ENCODE results near the gene PITPNC1. TPM values are rescaled to one million over a fixed set of nuclear protein-coding genes. Genes with fewer than 3 reads are reported as not detected.
A peak's percentile ranks its signal among the peaks of the same experiment; 100 is the strongest.

The PITPNC1 gene
- total RNA-seq, 1 experiment from 2014 or later: 37.5 TPM

- TF ChIP-seq CTCF (conservative IDR thresholded peaks at IDR 0.05): no peak
- Histone ChIP-seq H3K56ac (ENCODE audit: insufficient read length, low read depth, low read length) (no peak overlapping the region), H3K23ac (ENCODE audit: insufficient read length, low read depth, low read length) (no peak overlapping the region), H2BK12ac (ENCODE audit: insufficient read length, low read depth, low read length) (no peak overlapping the region), H3K9me3 (ENCODE audit: control insufficient read depth, low read depth, low read length) (no peaks in the 10 kb centered on the region), H2BK15ac (ENCODE audit: low read depth, low read length) (no peak overlapping the region), H3K4me1 (ENCODE audit: insufficient read depth, low read length) (no peaks in the 10 kb centered on the region; the same call in 1 of the 2 replicates), H2BK120ac (ENCODE audit: low read depth, low read length, poor library complexity, severe bottlenecking) (no peak overlapping the region), H3K27me3 (ENCODE audit: insufficient read depth, low read length) (no peaks in the 10 kb centered on the region), H3K4me2 (ENCODE audit: insufficient read depth, insufficient read length, low read length) (no peak overlapping the region), H3K4ac (ENCODE audit: low read depth, low read length) (no peak overlapping the region), H4K8ac (replicated peaks; ENCODE audit: insufficient read length, low read depth, low read length) (no peak overlapping the region), H3K9ac (ENCODE audit: extremely low read depth, insufficient read length, low read length) (no peak overlapping the region), H3K27ac (ENCODE audit: insufficient read length, low read depth, low read length) (no peak overlapping the region), H2AFZ (ENCODE audit: low read length) (no peak overlapping the region), H3K23me2 (ENCODE audit: insufficient read length, low read depth, low read length, poor library complexity, severe bottlenecking) (no peaks in the 10 kb centered on the region), H4K20me1 (ENCODE audit: control insufficient read depth, insufficient read depth, insufficient read length) (no peaks in the 10 kb centered on the region), H3K79me2 (ENCODE audit: insufficient read depth, low read length) (no peaks in the 10 kb centered on the region), H2BK20ac (ENCODE audit: low read depth, low read length, poor library complexity, severe bottlenecking) (no peak overlapping the region), H4K5ac (ENCODE audit: insufficient read length, low read depth, low read length) (no peak overlapping the region), H3K79me1 (ENCODE audit: insufficient read depth, low read depth, low read length, poor library complexity, severe bottlenecking) (no peaks in the 10 kb centered on the region), H3T11ph (ENCODE audit: low read length) (no peak overlapping the region), H2BK5ac (ENCODE audit: insufficient read length, low read length) (no peak overlapping the region), H3K14ac (ENCODE audit: insufficient read depth, low read length) (no peak overlapping the region), H4K91ac (ENCODE audit: insufficient read length, low read depth, low read length) (no peak overlapping the region), H2AK5ac (ENCODE audit: insufficient read length, low read length) (no peak overlapping the region), H3K18ac (ENCODE audit: insufficient read length, low read depth, low read length) (no peak overlapping the region)
- Mint-ChIP-seq H3K27me3 (ENCODE audit: low read depth) (no peaks in the 10 kb centered on the region), H3K36me3 (ENCODE audit: insufficient read depth in 1 of 3, low read depth in 3 of 3) (peaks cover 12 to 24% (median 15%) of the 10 kb centered on the region in 3 experiments), H3K4me3 (no peak overlapping the region), H3K4me1 (peaks cover 16% of the 10 kb centered on the region in 2 experiments), H3K27ac (peak overlapping the region in 2 of 3 experiments; percentile 11 to 45; a peak in 3 of 7 replicates), H3K9me3 (peaks cover 7 to 9% of the 10 kb centered on the region in 2 experiments; a peak in 3 of 5 replicates)
- no peak for DNase-seq
- WGBS (ENCODE audit: extremely low coverage, insufficient read length, low lambda C conversion rate): no CpG with 5 or more reads among the region's 4 CpGs
Observed at GRCh38 chr17:67601897-67602296, 224.8 kb downstream of the PITPNC1 start.

Data from H9 (cell line).